Frontal cortex (tissue), 4 donors: ENCODE results near the gene CD200. TPM values are rescaled to one million over a fixed set of nuclear protein-coding genes. Genes with fewer than 3 reads are reported as not detected.
"Not testable (repeated sequence)": the region's sequence is repeated elsewhere in the genome, so short reads cannot be mapped to it uniquely, and the experiment has no call there.

ENCODE experiments used
- DNase-seq, 2 donors: peaks; one replicate each; pipeline ENCODE4 v3.0.0; 2012; ENCODE audit warnings: low spot score in 2 of 2
- FAIRE-seq: peaks from 2 replicates; lab custom pipeline; 2012; peaks lifted over from hg19 to GRCh38; lab: Jason Lieb, UNC
- total RNA-seq: library from RNA; depleted of rRNA; stranded (reverse); fragments of >200 nt; gene quantifications from one replicate; pipeline ENCODE4 v1.2.3, GENCODE V29; 2014
- donor health status: control.
- donor health status: control.
- donor health status: control.

The CD200 gene
- total RNA-seq, 1 donor from 2014 or later: 49.7 TPM

DNA sequence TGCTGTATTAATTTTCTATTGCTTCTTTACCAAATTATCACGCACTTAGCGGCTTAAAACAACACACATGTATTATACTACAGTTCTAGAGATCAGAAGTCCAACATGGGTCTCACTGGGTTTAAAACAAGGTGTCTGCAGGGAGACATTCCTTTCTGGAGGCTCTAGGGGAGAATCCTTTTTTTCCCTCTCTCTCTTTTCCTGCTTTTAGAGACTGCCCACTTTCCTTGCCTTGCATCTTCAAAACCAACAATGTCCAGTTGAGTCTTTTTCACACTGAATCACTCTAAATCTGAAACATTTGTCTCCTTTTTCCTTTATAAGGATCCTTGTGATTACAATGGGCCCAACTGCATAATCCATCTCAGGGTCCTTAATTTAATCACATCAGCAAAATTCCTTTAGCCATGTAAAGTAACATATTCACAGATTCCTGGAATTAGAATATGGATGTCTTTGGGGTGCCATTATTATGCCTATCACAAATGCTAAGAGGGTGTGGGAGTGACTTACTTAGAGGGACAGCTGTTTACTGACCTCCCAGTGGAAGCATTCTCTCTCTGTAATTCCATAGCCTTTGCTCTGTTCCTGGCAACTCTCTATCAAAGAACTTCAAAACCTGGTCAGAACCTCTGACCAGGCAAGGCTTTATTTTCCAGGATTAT lies 21.8 kb downstream of the CD200 start:
- DNase-seq: no peak

DNA sequence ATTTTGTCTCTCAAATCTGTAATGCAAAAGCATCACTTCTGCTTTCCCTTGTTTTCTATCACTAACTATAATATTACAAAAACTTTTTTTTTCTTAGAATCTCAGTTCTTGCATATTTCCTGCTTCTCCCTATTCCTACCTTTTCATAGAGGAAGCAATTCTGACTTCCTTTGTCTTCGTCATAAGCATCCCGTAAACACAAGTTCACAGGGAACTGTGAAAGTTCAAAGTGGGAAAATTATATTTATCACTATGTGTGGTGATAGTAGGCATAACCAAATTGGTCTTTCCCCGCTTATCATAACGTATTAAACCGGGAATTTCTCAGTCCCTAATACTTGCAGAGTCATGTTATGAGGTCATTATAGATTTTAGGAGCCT lies 22.3 kb downstream of the CD200 start:
- FAIRE-seq: no peak
- DNase-seq: no peak

More for the DNA sequence above, 21.8 kb downstream of the CD200 start:
- FAIRE-seq: no peak

DNA sequence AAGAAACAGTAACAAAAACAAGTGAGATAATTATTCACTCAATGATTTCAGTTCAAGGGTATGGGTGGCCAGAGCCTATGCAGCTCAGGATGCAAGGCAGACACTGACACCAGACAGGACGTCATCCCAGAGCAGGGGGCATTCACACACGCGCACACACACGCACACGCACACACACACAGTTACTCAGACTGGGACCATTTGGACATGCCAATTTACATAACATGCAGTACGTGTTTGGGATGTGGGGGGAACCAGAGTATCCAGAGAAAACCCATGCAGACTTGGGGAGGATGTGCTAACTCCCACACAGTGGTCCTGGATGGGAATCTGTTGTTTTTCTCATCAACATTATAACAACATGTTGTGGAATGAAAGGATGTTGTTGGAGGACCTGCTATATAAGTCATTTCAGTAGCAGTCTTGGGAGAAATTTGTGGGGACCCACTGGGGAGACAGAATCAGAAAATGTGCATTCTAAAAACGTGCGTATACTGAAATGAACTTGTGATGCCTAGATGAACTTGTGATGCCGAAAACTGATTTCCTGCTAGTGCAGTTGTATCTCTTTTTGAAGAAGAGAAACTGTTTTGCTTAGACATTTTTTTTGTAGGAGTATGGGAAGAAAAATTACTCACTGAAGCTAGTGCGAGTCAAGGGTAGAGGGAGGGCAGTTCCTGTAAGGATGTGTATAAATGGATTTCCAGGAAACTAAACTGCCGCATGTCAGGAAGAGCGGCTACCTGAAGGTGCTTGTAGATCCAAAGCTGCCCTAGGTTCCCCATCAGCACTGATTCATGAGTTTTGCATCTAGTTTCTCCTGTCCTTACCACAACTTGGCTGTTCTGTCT lies 25.2 kb downstream of the CD200 start:
- DNase-seq (no peak), FAIRE-seq (no peak)

DNA sequence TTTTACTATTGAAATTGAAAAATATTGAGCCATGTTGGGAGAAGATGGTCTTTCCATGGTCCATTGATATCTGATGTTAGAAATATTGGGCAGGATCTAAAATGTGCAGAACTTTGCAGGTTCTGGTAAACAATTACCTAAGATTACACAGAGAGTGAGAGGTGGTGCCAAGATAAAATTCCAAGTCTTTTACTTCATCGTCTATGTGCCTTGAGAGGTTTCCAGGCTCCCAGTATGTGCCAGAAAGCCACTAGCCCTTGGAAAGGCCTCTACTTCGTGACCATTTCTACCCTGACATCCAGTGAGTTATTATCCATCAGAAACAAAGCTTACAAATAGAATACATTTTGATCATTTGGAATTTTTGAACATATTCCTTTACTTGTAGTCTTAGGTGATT lies 27.6 kb downstream of the CD200 start:
- no peak for DNase-seq
- no peak for FAIRE-seq

DNA sequence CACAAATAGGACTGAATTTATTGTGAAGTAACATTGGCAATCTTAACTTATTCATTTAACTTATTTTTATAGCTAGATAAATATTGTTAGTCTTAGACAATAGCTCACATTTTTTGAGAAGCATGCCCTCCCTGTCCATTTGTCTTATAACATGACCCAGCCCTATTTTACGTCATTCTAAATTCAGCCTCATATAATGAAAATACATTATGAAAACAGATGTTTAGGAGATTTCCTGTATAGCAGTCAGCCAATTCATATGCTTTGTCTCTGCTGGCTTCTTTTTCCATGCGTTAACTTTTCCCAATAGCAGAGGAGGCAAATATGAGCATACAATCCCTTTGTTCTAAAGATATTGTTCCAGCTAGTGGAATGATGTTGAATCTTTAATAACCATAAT lies 29.3 kb downstream of the CD200 start:
- no peak for DNase-seq
- FAIRE-seq: no peak

DNA sequence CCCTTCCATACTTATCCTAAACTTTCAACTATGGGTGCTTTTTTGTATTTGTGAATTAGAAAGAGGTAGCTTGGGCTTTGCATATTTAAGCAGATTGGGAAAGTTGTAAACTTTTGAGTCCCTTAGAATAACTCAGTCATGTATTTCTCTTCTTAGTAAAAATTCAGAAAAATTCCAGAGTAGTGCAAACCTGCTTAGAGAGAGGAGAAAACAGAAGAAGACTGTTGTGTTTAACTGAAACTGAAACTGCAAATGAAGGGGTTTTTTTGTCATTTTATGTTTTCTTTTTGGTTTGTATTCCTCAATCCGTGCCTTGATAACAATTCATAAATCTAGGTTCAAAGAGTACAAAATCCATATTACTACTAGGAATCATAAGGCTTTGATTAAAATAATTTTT lies 31.3 kb downstream of the CD200 start:
- no peak for FAIRE-seq
- DNase-seq: no peak

DNA sequence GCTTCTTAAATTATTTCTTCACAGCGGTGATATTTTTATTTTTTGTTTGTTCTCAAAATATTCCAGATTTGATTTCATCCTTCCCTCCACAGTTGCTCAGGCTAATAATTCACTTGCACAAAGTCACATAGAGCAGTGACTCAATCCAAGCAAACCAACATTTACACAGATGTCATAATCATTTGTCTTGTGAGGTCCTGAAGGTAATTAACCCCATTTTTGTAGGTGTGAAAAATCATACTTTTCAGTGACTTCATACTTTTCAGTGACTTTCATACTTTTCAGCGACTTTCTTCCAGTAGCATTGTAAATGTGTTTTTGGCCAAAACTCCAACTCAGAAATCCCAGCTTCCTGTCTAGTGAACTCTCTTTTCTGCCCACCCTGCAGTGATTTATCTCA lies 32.1 kb downstream of the CD200 start:
- DNase-seq: no peak
- FAIRE-seq: no peak

DNA sequence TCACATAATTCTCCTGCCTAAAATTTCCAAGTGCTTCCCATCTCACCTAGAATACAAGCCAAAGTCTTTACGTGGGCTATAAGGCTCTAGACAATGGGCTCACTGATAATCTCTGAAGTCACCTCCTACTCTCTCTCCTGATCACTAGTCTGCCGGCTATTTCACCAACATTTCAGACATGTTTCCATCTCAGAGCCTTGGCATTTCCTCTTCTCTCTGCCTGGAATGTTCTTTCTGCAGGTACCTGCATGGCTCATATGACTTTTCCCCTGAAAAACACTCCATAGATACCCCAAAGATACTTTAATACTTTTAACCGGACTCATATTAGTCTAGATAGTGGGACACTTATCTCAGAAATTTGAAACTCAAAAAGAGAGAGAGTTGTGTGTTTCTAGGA lies 32.7 kb downstream of the CD200 start:
- FAIRE-seq: no peak

DNA sequence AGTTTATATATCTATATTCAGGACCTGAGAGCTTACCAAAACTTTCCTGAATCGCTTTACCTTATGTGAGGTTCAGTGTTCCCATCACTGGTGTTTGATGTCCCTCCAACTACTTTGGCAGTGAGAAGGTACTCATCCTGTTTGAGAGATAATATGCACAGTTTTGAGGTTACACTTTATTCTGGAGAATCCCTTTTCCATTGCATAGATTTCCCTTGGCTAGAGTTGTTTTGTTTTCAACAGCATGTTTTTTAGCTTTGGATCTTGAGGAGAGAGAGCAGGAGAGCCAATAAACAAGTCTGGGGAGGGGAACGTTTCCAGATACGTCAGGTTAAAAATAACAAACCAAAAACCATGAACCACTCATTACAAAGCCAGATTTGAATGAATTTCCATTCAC lies 33.6 kb downstream of the CD200 start:
- no peak for DNase-seq
- no peak for FAIRE-seq

More for the DNA sequence above, 32.7 kb downstream of the CD200 start:
- DNase-seq: no peak

DNA sequence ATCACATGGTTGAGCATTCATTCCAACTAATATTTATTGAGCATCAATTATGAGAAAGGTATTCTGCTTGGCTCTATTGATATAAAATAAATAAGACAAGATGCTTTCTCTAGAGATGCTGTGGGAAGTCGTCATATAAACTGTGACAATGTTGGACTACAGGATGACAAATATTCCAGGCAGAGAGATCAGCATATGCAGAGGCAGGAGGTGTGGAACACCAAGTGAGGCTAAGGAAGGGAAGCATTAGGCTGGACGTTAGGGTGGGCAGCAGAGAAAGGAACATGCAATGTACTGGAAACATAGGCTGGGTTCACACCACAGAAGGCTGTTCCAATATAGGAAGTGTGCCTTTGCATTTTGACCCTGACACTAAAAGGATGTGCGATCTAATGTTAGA lies 38.6 kb downstream of the CD200 start:
- FAIRE-seq (no peak), DNase-seq (no peak)

DNA sequence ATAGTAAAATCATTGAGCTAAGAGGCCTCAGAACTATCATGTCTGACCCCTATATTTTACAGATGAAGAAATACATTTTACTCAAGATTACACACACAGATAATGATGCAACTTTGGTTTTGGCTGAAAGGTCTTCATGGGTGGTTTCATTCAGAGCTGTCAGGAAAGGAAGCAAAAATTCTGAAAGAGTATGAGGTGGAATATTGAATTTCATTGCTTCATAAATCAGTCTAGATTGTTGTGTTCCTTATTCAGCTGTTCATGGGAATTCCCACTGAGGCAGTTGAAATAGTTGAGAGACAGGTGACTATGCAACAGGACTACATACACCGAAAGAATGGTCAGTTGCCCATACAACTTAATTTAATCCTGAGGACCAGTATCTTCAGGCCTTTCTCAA lies 39.4 kb downstream of the CD200 start:
- no peak for FAIRE-seq
- no peak for DNase-seq

DNA sequence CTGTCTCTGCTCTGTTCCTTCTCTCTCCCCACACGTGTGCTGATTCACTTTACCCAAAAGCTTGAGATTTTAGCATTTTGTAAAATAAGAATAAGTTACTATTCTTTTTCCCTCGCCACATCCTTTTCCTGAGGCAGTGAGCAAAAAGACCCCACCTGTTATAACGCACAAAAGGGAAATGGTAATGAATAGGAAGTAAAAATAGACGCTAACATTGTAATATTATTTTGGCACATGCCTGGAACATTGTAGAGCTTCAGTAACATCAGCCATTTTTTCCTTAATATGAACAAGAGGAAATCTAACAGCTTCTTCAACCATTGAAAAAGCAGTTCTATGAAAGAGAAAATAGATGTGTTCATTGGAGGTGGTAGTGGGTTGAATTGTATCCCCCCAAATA lies 40.5 kb downstream of the CD200 start:
- DNase-seq (no peak), FAIRE-seq (no peak)

DNA sequence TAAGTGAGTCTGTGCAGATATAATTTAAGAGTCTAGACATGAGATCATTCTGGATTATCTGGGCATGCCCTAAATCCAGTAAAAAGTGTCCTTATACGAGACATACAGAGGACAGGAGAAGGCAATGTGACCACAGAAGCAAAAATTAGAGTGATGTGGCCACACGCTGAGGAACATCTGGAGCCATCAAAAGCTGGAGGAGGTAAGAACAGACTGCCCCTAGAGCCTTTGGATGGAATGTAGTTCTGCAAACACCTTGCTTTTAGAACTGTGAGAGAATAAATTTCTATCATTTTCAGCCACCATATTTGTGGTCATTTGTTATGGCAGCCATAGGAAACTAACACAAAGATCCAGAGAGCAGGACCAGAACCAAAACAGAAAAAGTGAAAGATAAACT lies 41.0 kb downstream of the CD200 start:
- FAIRE-seq: no peak

DNA sequence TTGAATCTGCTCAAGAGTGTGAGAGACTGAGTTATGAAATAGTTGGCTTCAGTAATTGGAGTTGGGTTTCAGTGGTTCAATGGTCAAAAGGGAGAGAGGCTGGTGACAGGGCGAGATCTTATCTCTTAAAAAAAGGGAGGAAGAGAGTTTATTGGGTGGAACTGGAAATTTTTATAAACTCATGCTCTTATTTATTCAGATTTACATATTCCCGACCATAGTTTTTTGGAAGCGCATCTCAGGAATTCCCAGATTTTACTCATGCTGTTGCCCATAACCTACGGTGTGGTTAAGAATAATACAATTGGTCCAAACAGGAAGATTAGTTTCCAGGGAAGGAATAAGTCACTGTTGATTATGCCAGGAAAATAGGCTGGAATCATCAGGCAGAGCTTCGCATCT lies 41.4 kb downstream of the CD200 start:
- FAIRE-seq (no peak), DNase-seq (no peak)

More for the DNA sequence above, 41.0 kb downstream of the CD200 start:
- DNase-seq: no peak

DNA sequence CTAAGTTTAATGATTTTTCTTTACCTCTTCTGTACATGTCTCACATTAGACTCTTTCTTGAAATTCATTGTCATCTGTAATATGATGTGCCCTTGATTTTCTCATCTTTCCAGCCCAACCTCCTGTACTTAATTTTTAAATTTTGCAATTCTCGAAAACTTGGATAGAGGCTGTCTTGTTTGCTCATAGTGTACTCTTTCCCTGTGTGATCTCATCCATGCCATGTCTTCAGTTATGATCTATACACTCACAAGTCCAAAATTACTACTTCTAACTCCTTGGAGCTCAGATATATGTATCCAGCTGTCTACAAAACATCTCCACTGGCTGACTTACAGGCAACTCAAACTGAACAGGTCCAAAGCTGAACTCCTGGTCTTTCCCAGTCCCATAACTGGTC lies 42.2 kb downstream of the CD200 start:
- FAIRE-seq (no peak), DNase-seq (no peak)

DNA sequence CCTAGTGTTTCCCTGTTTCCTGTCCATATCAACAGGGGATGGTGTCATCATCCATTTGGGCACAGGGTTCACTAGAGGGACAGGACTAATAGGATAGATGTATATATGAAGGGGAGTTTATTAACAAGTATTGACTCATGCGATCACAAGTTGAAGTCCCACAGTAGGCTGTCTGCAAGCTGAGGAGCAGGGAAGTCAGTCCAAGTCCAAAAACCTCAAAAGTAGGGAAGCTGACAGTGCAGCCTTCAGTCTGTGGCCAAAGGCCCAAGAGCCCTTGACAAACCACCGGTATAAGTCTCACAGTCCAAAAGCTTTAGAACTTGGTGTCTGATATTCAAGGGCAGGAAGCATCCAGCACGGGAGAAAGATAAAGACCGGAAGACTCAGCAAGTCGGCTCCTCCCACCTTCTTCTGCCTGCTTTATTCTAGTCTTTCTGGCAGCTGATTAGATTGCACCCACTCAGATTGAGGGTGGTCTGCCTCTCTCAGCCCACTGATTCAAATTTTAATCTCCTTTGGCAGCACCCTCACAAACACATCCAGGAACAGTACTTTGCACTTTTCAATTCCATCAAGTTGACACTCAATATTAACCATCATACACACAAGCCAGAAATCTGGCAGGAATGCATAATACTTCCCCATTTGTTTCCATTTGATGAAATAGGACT lies 43.4 kb downstream of the CD200 start:
- no peak for FAIRE-seq
- no peak for DNase-seq

DNA sequence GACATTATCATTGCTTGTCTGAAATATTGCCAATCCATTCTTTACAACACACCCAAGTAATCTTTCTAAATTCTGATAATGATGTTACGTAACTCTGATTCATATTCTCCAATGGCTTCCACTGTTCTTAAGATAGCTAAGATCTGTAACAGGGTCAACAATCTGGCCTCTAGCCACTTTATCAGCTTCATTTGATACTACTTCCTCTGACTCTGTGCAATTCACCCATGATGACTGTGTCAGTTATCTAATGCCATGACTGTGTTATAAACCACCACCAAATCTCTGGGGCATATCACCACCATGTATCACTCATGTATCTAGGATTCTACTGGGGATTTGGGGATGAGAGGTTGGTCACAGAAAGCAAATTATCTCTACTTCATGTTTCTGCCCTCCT lies 44.0 kb downstream of the CD200 start:
- FAIRE-seq (no peak), DNase-seq (no peak)

DNA sequence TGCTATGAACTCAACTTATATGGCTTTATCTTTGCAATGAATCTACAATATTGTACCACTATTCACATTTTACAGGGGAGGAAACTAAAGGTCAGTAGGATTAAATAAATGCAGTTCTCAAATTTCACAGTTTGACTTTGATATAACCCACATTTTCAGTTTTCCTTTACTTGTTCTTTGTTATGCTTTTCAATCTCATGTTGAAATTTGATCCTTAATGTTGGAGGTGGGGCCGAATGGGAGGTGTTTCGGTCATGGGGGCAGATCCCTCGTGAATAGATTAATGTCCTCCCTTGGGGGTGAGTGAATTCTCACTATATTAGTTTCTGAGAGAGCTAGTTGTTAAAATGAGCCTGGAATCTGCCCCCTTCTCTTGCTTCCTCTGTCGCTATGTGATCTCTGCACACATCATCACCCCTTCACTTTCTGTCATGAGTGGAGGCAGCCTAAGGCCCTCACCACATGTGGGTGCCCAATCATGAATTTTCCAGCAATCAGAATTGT lies 44.7 kb downstream of the CD200 start:
- no peak for DNase-seq
- FAIRE-seq: no peak

DNA sequence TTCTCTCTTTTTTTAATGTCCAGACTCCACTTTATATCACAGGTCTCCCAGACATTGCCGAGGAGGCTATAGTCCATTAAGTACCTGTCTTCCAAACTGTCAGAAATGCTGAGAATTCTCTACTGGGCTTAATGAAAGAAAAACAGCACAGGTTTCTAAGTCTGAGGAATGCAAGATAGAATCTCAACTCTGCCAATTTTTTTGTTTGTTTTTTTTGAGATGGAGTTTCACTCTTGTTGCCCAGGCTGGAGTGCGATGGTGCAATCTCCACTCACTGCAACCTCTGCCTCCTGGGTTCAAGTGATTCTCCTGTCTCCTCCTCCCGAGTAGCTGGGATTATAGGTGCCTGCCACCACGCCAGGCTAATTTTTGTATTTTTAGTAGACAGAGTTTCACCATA lies 45.4 kb downstream of the CD200 start:
- not testable (repeated sequence) for DNase-seq, FAIRE-seq

DNA sequence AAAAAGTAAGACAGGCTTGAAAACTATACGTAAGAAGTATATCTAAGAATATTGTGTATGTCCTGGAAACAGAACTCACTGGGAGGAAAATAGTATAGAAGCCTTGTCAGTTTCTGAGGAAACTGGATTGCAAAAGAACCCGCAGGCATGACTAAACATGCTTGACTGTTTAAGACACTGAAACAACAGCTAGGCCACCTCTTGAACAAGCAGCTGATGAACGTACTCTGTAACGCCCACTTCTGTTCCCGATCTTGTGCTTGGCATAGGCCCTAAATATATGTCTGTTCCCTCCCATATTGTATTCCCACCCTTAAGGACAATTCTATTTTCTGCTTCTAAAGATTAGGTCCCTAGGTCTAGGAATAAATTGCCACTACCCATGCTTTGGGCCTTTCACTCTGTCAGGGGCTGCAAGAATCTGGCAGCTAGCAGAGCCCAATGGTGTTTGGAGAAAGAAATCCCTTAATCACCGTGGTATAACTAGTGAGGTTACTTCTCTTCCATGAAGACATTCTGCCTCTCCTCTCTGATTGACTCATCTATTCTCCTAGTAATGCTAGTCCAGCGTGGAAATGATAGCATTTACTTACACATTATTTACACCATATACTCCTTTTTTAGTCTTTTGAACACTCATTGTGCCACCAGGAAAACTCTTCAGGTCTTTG lies 46.2 kb downstream of the CD200 start:
- FAIRE-seq (no peak), DNase-seq (no peak)
